ENCODE results near the gene MAMLD1. TPM values are rescaled to one million over a fixed set of nuclear protein-coding genes. Genes with fewer than 3 reads are reported as not detected.

Gene MAMLD1
- total and polyA plus RNA-seq, 9 of the 15 experiments (the other 6 are each of a cell fraction or from before 2014, with no cell fraction given) = 0.12 to 0.18 TPM; not detected in 7

DNA sequence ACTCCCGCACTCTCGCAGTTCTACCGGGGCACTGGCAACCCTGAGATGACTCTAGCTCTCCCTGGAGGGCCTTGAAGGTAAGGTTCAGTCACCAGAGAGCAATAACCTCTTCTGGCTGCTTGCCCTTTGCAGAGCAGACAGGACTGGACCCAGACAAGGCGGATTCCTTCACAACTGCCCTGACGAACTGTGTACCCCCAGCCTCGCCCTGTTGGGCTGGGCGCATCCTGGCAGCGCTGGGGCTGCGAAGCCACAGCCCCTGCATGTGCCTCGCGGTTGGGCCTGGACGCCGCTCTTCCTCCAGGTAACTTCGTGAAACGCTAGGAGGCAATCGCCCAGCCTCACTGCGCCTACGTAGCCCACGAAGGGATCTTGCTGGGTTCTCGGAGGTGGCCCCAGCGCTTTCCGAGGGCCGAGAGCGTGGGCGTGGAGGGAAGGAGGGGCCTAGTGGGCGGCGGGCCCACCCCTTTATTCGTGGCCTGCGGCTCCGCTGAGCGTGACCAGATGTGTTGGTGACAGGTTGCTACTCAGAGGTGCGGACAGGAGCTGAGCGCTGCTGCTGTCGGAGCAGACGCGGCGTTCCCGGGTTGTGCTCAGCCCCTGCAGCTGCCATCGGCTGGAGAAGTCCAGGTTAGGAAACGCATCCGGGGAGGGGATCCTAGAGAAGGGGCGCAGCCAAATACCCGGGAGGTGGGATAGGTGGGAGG is 1.9 kb upstream of the MAMLD1 start:
- ChIA-PET POLR2A (no interaction called here), CTCF (ENCODE audit: low intra/inter-chr PET ratio) (no interaction called here)
- peaks cover 0 to 64% of the 10 kb centered on the region in 2 experiments; a peak in 2 of 5 replicates for H3K27me3 ChIP-seq (ENCODE audit: control insufficient read depth in 2 of 2, insufficient read depth in 2 of 2, low read length in 2 of 2)
- in situ Hi-C loops (cut with MboI) = no loop called here
- 47% methylated on average over 27 of the region's 43 CpGs for WGBS (ENCODE audit: insufficient coverage, low coverage, missing lambda C conversion rate)
- no peaks in the 10 kb centered on the region for H3K79me2 ChIP-seq (ENCODE audit: control insufficient read depth, insufficient read depth, low read length)
- H3K36me3 ChIP-seq (ENCODE audit: control insufficient read depth, insufficient read depth, low read length) = no peaks in the 10 kb centered on the region
- H3K9ac ChIP-seq (ENCODE audit: insufficient read depth in 1 of 2, low read depth in 2 of 2, low read length in 2 of 2) = no peak overlapping the region
- H3K9me1 ChIP-seq (ENCODE audit: control insufficient read depth, insufficient read depth, low read length) = no peaks in the 10 kb centered on the region
- H4K20me1 ChIP-seq (replicated peaks; ENCODE audit: control insufficient read depth, insufficient read depth, low read length) = no peaks in the 10 kb centered on the region
- TF ChIP-seq, protein P1, sequence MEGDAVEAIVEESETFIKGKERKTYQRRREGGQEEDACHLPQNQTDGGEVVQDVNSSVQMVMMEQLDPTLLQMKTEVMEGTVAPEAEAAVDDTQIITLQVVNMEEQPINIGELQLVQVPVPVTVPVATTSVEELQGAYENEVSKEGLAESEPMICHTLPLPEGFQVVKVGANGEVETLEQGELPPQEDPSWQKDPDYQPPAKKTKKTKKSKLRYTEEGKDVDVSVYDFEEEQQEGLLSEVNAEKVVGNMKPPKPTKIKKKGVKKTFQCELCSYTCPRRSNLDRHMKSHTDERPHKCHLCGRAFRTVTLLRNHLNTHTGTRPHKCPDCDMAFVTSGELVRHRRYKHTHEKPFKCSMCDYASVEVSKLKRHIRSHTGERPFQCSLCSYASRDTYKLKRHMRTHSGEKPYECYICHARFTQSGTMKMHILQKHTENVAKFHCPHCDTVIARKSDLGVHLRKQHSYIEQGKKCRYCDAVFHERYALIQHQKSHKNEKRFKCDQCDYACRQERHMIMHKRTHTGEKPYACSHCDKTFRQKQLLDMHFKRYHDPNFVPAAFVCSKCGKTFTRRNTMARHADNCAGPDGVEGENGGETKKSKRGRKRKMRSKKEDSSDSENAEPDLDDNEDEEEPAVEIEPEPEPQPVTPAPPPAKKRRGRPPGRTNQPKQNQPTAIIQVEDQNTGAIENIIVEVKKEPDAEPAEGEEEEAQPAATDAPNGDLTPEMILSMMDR (IDR thresholded peaks at IDR 0.05 in 2 of 3, conservative IDR thresholded peaks at IDR 0.05 in 1 of 3; ENCODE audit: insufficient read depth in 2 of 3, low read depth in 1 of 3, low read length in 3 of 3) = 0 out of 6 replicates have a peak, but pooled peaks of 1 of the 3 experiments have one; percentile 19
- TF ChIP-seq EGR1 (conservative IDR thresholded peaks at IDR 0.05) (peak; percentile 33), U2AF2 (optimal IDR thresholded peaks at IDR 0.05; ENCODE audit: low read depth, low read length) (no peak)
- H3K27ac ChIP-seq (ENCODE audit: extremely low read depth, low read depth, low read length) = no peak overlapping the region
- BruUV-seq (replicated peaks) = no TSS peak
- peak in 3 of 4 experiments; percentile 6 to 20 (median 16) for DNase-seq (ENCODE audit: extremely low read depth in 1 of 4, low spot score in 3 of 4)
- H3K4me2 ChIP-seq (ENCODE audit: insufficient read depth, low read length) = no peak overlapping the region
- ATAC-seq = peak; percentile 31; the same call in 2 of the 3 replicates
- no peak for FAIRE-seq
- no peaks in the 10 kb centered on the region for H3K9me3 ChIP-seq (replicated peaks; ENCODE audit: control insufficient read depth, insufficient read depth, low read depth, low read length)
- peaks cover 0 to 35% of the 10 kb centered on the region in 2 experiments; a peak in 3 of 5 replicates for H3K4me1 ChIP-seq (replicated peaks in 1 of 2; ENCODE audit: control insufficient read depth in 2 of 2, insufficient read depth in 2 of 2, low read length in 2 of 2)
- no peak overlapping the region for H3K4me3 ChIP-seq
- H2AFZ ChIP-seq (ENCODE audit: low read depth, low read length) = no peak overlapping the region
- intact Hi-C loops (cut with micrococcal nuclease) = no loop called here

Measured in K562 (cell line).